SW480 (cell line): Measurements from ENCODE around the gene LPP.

Source experiments
- DNase-seq: peaks from one replicate; pipeline ENCODE4 v3.0.0-alpha.2; 2016; ENCODE audit warnings: low spot score

LPP gene

DNA sequence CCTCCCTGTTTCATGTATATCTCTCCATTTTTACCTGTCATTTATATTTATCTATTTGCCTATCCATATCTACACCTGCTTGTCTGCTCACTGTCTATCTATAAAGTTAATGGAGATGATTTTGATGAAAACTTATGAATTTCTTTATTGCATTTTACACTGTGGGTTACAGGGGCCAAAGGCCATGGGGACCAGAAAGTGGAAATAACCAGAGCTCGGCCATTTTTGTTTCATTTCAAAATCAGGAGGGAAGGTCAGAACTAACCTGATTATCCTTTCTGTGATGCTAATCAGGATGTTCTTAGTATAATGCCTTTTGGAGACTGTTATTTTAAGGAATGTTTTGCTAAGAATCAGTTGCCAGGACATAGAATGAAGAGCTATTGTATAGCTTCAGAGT, 147.2 kb downstream of the LPP start:
- no peak for DNase-seq

DNA sequence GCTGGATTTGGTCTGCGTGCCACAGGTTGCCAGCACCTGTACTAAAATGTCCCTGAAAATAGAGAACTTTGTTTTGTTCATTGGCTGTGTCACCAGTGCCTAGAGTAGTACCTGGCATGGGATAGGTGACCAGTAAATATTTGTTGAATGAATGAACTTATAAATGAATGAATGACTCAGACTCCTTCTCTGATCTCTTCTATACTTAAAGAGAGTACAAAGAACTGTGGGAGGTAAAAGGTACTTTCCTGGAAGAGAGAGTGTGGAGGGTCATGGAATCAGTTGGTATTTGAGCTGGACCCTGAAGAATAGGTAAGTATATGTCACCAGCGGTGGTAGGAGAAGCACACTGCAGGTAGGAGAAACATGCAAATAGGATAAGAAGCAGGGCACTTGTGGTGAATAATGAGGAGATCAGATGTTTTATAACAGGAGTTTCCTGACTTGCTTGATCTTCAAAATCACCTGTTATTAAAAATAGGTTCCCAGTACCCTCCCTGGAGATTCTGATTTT, 149.4 kb downstream of the LPP start:
- no peak for DNase-seq

DNA sequence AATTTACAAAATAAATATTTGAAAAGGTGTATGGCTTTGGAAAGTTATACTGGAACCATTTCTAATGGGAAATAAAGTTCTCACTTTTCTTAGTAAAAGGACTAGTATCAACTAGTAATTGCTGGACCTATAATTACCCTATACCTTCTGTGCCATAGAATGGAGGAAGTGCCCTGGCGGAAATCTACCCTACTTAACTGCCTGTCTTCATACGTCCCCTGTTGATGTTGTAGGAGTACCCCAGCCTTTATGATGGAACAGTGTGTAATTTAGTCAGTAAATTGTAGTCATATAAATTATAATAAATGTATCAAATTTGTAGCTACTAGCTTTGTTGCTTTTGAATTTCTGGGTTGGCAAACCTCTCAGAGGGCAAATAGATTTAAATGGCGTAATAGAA, 149.9 kb downstream of the LPP start:
- no peak for DNase-seq

DNA sequence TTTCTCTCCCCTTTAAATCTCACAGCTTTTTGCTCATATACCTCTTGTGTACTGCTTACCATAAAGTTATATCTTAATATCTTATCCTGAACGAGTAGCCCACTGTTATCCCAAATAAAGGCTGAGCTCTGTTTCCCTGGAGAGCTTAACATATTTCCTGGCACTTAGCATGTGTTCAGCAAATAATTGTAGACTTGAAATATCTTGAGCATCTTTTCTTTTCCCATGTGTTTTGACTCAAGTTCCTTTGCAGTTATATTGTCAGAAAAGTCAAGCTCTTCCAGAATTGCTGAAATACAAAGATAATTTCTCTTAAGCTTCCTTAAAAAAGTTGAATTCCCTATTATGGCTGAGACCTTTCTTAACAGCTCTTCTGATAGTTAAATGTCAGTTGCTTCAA, 150.5 kb downstream of the LPP start:
- DNase-seq = no peak

DNA sequence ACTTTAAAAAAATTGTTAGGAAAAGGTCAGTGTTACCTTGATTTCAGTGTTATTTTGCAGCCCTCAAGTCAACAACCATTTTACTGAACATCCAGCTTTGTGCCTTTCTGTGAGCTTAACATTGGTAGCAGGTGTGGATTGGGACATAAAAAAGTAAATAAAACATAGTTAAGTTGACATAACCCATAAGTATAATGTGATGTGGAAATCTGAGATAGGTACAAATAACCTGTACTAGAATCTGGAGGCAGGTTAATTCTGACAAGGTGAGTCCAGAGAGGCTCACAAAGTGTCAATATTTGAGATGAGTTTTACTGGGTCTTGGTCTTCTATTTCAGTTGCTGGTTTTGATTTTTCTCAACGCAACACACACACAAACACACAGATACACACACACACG, 151.3 kb downstream of the LPP start:
- DNase-seq = no peak

DNA sequence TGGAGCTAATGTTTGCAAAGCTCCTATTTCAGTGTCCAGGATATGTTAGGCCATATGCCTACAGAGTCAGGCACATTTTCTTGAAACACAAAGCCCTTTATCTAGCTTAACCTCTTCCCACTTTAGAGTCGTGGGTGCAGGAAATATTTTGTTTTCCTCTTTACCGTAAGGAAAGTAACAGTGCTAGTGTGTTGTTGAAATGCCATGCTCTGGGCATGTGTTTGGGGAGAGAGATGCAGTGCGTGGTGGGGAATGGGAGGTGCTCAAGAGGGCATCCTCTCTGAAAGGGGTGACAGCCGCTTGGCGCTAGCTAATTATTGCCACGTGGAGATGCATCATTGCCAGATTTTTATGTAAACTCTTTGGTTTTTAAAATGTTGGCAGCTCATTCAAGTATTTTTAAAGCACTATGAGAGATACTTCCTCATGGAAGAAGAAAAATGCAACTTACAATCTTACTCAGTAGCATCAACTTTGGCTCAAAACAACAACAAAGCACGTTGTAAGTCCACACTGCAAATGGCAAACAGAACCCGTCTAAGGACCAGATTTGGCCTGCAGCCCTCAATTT, 152.6 kb downstream of the LPP start:
- DNase-seq = no peak

DNA sequence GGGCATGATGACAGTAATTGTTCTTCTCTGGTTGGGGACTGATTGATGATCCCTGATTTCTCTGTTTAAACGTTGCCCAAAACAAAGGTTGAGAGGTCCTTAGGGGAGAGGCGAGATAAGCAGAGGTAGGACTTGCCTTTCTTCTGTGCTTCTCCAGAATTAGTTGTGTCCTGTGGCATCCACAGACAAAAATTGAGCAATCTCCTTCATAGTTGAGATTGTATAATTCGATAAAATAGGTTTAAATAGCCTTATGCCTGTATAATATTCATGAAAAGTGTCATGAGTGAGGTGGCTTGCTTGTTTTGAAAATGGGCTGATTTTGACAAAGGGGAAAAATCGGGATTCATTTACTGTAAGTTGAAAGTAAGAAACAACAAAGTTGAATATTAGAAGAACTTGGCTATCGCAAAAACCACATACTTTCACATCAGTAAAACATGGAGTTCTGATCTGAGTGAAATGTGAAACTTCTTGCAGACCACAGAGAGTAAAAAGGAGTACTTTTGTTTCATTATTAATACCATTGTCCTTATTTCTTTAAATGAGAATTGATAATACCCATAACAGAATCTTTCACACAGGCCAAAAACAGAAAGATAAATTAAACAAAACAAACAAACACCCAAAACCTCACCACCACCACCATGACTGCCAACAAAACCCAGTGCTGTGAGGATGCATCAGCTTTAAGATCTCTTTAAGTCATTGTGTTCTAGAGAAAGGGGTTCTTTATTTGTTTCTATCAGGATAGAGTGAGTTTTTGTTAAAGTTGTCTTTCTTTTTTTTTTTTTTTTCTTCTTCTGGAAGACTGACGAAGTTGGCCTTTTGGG, 155.7 kb downstream of the LPP start:
- DNase-seq = no peak

DNA sequence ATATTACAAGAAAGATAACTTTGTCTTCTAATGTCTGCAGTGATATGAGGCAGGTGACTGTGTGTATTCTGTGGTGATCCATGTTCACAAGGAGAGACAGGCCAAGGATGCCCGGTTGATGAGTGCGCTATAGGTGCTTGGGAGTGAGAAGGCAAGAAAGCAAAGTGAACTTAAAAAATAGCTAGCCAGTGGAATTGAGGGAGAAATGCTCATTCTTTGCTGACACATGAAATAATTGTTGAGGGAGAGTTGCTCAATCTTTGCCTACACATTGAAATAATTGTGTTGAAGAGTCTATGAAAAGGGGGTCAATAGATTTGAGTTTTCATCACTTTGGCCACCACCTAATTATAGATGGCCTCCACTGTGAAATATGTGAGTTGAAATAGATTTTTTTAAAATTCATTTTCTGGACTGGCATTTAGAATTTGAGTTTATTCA, 156.3 kb downstream of the LPP start:
- no peak for DNase-seq

DNA sequence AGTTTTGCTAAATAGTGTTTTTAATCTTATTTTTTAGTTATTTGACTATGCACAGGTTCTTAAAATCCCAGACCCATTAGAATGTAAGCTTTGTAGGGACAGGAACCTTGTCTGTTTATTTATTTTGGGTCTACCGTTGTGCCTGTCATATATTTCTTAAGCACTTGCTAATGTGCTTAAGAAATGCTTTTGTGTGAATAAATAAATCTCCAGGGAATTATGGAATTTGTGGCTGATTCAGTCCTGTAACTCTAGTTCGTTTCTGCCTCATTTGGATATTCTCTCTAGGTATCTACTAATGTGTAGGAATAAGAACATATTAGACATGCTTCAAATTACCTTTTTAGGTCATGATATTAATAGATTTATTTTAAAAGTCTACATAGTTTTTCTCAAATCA, 161.6 kb downstream of the LPP start:
- no peak for DNase-seq

DNA sequence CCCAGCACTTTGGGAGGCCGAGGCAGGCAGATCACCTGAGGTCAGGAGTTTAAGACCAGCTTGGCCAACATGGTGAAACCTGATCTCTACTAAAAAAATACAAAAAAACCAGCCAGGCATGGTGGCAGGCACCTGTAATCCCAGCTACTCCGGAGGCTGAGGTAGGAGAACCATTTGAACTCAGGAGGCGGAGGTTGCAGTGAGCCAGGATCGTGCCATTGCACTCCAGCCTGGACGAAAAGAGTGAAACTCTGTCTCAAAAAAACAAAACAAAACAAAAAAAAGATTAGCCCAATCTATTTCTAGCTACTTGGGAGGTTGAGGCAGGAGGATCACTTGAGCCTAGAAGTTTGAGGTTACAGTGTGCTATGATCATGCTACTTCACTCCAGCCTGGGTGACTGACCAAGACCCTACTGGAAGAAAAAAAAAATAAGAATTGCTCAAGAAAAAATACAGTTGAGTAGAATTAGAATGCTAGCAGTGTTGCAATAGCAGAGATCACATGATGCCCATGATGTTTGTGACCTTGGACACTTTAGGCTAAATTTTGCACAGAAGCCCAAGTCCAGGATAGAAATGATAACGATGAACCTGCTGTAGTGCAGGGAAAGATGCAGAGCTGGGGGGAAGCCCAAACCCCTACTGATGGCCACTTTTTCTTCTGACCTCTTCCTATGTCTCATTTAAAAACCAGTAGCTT, 162.2 kb downstream of the LPP start:
- no peak for DNase-seq

DNA sequence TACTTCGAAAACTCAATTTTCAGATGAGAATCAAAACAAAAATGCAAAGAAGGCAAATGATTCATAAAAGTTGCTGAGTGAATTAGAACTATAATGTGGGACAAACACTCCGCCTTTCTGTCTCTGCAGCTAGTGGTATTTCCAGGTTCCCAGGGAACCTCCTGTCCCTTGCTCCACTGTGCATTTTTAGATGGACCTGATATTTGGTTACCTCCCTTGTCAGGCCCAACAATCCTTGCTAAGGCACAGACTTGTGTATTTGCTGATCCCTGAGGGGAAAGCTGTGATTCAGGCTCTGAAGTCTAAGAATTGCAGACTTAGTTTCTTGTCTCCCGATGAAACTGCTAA, 162.7 kb downstream of the LPP start:
- DNase-seq = no peak

DNA sequence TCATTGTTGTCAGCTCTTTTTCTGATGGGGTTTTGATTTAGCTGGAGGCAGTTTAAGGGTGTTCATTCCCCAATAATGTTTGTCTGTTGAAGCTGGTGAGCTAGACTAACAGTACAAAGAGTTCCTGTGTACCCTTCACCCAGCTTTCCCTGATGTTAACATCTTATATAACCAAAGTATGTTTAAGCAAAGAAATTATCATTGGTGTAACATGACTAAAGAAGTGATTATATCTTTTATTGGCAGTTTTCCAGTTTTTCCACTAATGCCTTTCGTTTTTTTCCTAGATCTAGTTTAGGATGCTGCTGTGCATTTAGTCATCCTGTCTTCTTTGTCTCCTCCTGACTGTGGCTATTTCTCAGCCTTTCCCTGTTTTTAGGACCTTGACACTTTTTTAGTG, 165.6 kb downstream of the LPP start:
- no peak for DNase-seq

DNA sequence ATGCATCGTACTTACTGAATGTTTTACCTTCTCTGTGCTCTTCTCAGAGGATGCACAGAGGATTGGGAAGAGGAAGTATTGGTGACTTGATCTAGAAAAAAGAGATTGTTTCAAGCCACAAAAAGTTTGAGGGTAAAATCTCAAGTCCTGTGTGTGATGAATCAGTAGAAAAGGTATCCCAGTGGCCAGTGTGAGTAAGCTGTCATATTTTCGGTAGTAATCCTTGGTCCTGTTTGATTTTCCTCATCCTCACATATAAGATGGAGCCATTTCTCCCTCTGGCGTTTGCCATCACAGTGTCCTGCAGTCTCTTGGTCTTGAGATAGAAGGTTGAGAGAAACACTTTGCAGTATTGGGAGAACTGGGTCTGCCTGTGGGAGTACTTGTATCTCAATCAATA, 166.8 kb downstream of the LPP start:
- no peak for DNase-seq

DNA sequence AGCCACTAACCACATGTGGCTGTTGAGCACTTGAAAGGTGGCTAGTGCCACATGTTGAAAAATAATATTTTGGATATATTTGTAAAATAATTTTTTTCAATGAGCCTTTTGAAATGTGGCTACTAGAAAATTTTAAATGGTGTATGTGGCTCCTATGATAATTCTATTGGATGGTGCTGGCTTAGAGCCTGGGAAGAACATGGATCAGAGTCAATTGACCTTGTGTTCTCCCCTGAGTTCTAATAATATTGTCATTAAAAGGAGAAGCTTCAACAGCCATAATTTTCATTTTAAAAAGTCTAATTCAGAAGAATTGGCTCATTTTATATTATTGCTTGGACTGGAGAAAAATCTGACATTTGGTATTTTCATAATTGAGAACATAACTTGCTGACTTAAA, 167.3 kb downstream of the LPP start:
- no peak for DNase-seq

DNA sequence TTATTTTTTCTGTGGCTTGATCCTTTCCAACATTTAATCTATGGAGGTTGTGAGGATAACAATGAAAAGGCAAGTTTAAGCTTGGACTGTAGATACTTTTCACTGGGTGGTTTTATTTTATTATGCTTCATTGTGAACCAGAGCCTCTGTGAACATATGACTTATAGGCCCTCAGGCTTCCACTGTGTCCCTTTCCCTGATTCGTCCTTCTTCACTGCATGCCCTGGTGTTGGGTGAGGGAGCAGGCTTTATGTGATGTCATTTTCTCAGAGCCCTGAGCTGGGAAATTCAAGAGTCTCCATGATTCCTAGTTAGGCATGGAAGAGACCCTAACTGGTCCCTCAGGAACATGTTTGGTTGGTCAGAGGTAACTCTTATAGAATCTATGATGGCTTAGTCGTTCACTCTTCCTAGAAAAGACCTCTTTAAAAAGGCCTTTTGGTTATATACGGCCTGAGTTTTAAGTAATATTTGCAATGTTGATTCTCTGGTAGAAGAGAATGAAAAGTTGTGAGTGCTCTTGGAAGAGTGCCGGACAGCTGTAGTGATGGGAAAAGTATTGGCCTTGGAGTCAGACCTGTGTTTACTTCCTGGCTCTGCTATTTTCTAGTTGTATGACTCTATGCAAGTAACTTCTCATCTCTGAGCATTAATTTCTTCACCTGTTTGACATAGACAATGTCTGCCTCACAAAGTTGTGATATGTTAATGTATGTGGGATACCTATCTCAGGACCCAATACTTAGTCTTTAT, 168.4 kb downstream of the LPP start:
- no peak for DNase-seq

DNA sequence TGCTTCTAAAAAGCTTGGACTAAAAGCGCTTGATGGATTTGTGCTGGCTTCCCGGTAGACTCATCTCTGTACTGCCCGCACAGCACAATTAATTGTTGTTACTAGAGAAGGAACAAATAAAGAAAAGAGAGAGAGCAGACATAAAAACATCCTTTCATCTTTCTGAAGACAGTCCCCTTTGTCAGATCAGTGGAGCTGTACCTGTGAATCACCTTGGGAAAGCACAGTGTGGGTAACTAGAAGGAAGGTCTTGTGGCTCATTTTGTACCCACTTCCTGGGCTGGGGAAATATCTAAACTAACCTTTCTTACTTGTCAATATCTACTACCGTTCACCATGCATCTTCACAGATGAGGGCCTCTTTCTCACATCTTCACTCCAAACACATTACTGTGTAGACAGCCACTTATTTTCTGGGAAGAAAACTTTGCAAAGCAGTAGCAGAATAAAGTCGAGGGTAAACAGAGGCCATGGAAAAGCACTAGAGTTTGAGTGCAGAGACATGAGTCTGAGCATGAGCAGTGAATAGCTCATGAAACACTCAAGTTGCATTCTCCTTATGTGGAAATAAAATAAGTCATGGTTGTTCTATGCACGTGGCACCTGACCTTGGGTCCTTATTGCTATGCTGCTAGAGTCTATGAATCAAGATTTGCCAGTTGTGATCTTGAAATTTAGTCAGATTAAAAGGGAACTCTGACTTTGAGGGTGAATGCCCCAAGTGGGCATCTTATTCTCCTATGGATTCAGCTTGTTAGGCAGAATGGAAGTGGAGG, 169.3 kb downstream of the LPP start:
- peak; percentile 9 for DNase-seq

DNA sequence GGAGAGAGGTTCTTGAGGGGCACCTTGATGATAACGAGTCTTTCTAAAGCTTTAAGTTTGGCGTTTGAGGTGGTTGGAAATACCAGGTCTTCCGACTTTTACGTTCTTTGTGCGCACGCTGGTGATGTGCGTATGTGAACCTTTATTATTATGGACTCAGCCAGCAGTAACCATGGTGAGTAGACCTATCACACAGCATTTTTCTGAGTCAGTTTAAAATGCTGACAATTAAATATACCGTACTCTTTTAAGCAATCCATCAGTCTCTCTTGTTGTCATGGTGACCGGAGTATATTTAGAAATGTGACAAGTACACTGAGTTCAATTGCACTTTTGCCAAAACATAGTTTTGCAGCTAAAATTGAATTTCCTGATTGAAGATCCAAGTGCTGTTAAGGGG, 172.2 kb downstream of the LPP start:
- no peak for DNase-seq

DNA sequence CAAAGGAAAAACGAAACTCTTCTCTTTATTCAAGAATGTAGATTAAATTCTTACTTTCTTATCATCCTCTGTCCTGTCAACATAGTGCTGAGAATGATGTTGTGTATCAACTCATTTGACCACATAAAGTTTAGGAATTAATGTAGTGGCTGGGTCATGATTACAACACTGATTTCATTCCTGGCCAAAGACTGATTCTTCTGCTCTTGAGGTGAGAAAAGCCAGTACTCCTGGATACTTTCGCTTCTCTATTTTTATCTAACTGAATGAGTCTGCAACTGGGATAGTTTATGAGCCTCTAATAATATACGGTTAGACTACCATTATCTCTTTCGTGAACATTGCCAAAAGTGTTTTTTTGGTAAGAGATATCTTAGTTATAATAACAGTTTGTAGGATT, 173.0 kb downstream of the LPP start:
- no peak for DNase-seq

DNA sequence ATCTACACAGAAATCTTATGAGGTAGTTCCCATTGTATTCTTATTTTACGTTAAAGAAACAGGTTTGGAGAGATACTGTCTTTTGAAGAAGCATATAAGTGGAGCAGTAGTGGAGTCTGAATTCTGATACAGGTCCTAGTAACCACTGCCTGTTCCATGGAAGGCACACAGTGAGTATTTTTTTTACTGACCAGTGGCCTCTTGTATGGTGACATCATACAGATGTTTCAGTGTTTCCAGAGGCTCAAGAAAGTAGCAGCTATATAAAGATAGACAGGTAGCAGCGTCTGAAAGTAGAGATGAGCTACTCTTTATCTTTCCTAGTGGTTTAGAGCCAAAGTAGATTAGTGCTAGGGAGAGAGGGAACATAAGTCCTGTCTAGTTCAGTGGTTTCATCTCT, 173.5 kb downstream of the LPP start:
- no peak for DNase-seq

DNA sequence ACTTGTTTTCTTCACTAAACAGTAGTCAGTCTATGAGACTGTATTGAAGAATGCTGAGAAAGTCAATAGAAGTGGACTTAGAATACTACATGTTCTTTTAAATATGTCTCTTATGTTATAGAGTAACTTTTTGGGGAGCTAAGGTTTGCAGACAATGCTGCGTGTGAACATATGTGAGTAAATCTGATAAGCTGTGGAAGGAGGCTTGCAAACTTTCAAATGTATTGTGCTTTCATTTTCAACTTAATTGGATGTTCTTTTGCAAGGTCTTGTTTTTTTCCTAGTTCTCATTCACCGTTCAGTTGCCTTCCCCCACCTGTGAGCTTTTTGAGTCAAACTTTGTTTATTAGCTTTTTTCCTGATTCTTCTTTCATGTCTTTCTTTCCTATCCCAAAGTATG, 176.2 kb downstream of the LPP start:
- DNase-seq = no peak

DNA sequence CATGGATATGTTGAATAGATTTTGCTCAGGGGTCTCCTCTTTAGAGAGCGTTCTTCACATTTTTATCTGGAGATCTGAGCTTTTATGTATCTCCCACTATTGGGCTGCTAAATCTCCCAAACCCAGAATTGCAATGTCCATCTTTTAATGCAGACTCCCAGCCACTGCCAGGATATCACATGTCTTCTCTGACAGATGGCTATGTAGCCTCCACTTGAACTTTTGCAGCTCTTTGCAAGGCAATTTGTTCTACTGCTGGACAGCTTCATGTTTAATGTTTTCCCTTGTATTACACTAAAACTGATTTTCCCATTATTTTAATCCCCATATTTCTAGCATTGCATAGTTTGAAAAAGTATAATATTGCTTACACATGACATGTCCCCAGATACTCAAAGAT, 177.2 kb downstream of the LPP start:
- DNase-seq = no peak

DNA sequence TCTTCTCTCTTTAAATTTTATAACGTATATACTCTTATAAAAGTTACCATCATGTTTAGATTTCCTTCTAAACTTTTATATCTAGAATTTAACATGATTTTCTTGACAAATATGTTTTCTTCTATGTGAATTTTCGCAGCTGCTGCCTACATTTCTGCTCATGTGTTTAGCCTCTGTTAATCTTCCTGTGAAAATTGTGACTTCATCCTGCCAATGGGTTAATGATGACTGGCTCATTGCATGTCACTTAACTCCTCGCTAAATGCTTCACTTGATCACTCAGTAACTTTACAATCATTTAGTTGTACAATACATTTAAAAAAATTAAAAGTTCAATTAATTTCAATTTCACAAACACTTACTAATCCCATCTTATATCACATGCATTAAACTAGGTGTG, 178.1 kb downstream of the LPP start:
- DNase-seq = no peak
